B cell (primary cell): ENCODE data around the gene PCSK9. TPM values are rescaled to one million over a fixed set of nuclear protein-coding genes. Genes with fewer than 3 reads are reported as not detected.

Experiments used
- ATAC-seq: fragments of 200-7000 bp; cut with Tn5 transposase; one replicate; pipeline ENCODE4 v1.10.0; 2021; ENCODE audit warnings: low read depth, mild to moderate bottlenecking, moderate number of reproducible peaks, moderate library complexity
- CTCF ChIA-PET: fragments of 350-600 bp; sonication (Branson Sonifier 250); formaldehyde crosslinking; loops from one replicate; lab custom pipeline; 2021; ENCODE audit warnings: antibody characterized with exemption, inconsistent platforms; lab: Charles Lee
- POLR2A ChIA-PET: fragments of 350-600 bp; sonication (Branson Sonifier 250); formaldehyde crosslinking; loops from one replicate; lab custom pipeline; 2021; ENCODE audit warnings: antibody characterized with exemption; lab: Charles Lee
- DNase-seq: peaks from one replicate; pipeline ENCODE4 v3.0.0; 2013
- H2AFZ ChIP-seq: 2 replicates; pipeline ENCODE4 v1.6.1; 2012; ENCODE audit warnings: mild to moderate bottlenecking, low read depth, low read length; ENCODE audit not compliant: insufficient read depth, poor library complexity, severe bottlenecking
- H3K27ac ChIP-seq, 2 donors: 1 replicate in 1 of 2; 2 replicates in 1 of 2; pipeline ENCODE4 v1.5.1; 2012 to 2013; ENCODE audit warnings: low read length in 2 of 2, mild to moderate bottlenecking in 2 of 2, moderate library complexity in 1 of 2
- H3K27me3 ChIP-seq, 4 experiments: fragments of 200-600 bp in 1 of 4; sonication (generic) in 1 of 4; replicated peaks in 1 of 4; 1 replicate in 2 of 4; 2 replicates in 2 of 4; pipeline versions ENCODE4 v1.6.1 to v1.7.0; 2013 to 2016; ENCODE audit warnings: low read length in 3 of 4, mild to moderate bottlenecking in 2 of 4, mixed read lengths in 1 of 4, moderate library complexity in 1 of 4; ENCODE audit not compliant: insufficient read depth in 4 of 4, control insufficient read depth in 3 of 4; ENCODE audit errors: control extremely low read depth in 1 of 4
- H3K36me3 ChIP-seq, 2 experiments: replicated peaks in 1 of 2; 1 replicate in 1 of 2; 2 replicates in 1 of 2; pipeline versions ENCODE4 v1.6.1 to v1.7.1; 2013; ENCODE audit warnings: low read length in 1 of 2; ENCODE audit not compliant: insufficient read depth in 2 of 2, control insufficient read depth in 1 of 2; ENCODE audit errors: control extremely low read depth in 1 of 2, extremely low read depth in 1 of 2
- H3K4me1 ChIP-seq, 2 donors: fragments of 200-600 bp in 1 of 2; sonication (generic) in 1 of 2; 1 replicate in 1 of 2; 2 replicates in 1 of 2; pipeline versions ENCODE4 v1.5.1 to v1.6.1; 2013 to 2017; ENCODE audit warnings: low read length in 2 of 2; ENCODE audit not compliant: control insufficient read depth in 2 of 2, insufficient read depth in 2 of 2
- H3K4me2 ChIP-seq: replicated peaks from 2 replicates; pipeline ENCODE3; 2012; ENCODE audit warnings: mild to moderate bottlenecking, low read depth, low read length; ENCODE audit not compliant: poor library complexity, severe bottlenecking
- H3K4me3 ChIP-seq, 5 experiments: fragments of 200-600 bp in 1 of 5; sonication (generic) in 1 of 5; 1 replicate in 3 of 5; 2 replicates in 2 of 5; pipeline versions ENCODE4 v1.5.1 to v1.7.0; 2011 to 2016; ENCODE audit warnings: low read length in 4 of 5, mild to moderate bottlenecking in 4 of 5, low read depth in 2 of 5, control low read depth in 1 of 5, moderate library complexity in 1 of 5; ENCODE audit not compliant: insufficient read depth in 1 of 5; ENCODE audit errors: control extremely low read depth in 1 of 5, extremely low read depth in 1 of 5
- H3K79me2 ChIP-seq: fragments of 200-600 bp; sonication (generic); one replicate; pipeline ENCODE4 v1.6.0; 2016; ENCODE audit warnings: low read length; ENCODE audit not compliant: control insufficient read depth, insufficient read depth
- H3K9ac ChIP-seq: fragments of 200-600 bp; sonication (generic); 2 replicates; pipeline ENCODE4 v1.6.1; 2017; ENCODE audit warnings: mild to moderate bottlenecking, low read length, moderate library complexity
- H3K9me3 ChIP-seq, 3 donors: one replicate each; pipeline versions ENCODE4 v1.6.1 to v1.7.1; 2013; ENCODE audit warnings: low read length in 2 of 3; ENCODE audit not compliant: control insufficient read depth in 2 of 3, insufficient read depth in 1 of 3; ENCODE audit errors: control extremely low read depth in 1 of 3
- H4K20me1 ChIP-seq: 2 replicates; pipeline ENCODE4 v1.6.0; 2012; ENCODE audit warnings: mild to moderate bottlenecking, low read length; ENCODE audit not compliant: insufficient read depth, control insufficient read depth, poor library complexity, severe bottlenecking
- H3K27ac Mint-ChIP-seq: one replicate; pipeline ENCODE4 v1.8.0; 2021; ENCODE audit warnings: mixed read lengths
- H3K27me3 Mint-ChIP-seq: one replicate; pipeline ENCODE4 v1.8.0; 2021; ENCODE audit warnings: mixed read lengths
- H3K4me1 Mint-ChIP-seq: one replicate; pipeline ENCODE4 v1.8.0; 2021; ENCODE audit warnings: mixed read lengths
- H3K4me3 Mint-ChIP-seq: one replicate; pipeline ENCODE4 v1.8.0; 2021; ENCODE audit warnings: mixed read lengths
- H3K9me3 Mint-ChIP-seq: one replicate; pipeline ENCODE4 v1.8.0; 2022; ENCODE audit warnings: mixed read lengths; ENCODE audit not compliant: insufficient read depth
- EZH2 ChIP-seq: IDR thresholded peaks from 2 replicates; pipeline ENCODE4 v1.6.1; 2012; ENCODE audit warnings: borderline replicate concordance, low read depth, mild to moderate bottlenecking, moderate library complexity, low read length; ENCODE audit not compliant: insufficient read depth, poor library complexity, severe bottlenecking
- WGBS: methylation state at CpG from one replicate; pipeline ENCODE4 v1.1.5; 2013; ENCODE audit warnings: missing lambda C conversion rate; ENCODE audit not compliant: insufficient coverage; 5-methylcytosine and 5-hydroxymethylcytosine counted together
- intact Hi-C: fragments of 100-400 bp; cut with micrococcal nuclease; formaldehyde crosslinking; loops from one replicate; pipeline ENCODE4 v1.10.0; 2022
- polyA plus RNA-seq: library from polyadenylated mRNA; depleted of rRNA; stranded (reverse); fragments of >200 nt; gene quantifications from 2 replicates; pipeline ENCODE4 v1.2.3, GENCODE V29; 2012
- total RNA-seq, 2 donors: library from RNA; stranded (reverse); fragments of 120-200 nt in 1 of 2; gene quantifications; 1 replicate in 1 of 2; 2 replicates in 1 of 2; pipeline versions ENCODE4 v1.2.3 to v1.2.4, GENCODE V29; 2013 to 2022
- TF ChIP-seq, protein P1 (sequence below): fragments of 200-600 bp; IDR thresholded peaks from one replicate; pipeline ENCODE4 v1.8.0; 2022; ENCODE audit warnings: antibody characterized with exemption, mild to moderate bottlenecking

Gene PCSK9
- total and polyA plus RNA-seq, 2 donors (not counting 1 experiment from before 2014, with no cell fraction given) = not detected

DNA sequence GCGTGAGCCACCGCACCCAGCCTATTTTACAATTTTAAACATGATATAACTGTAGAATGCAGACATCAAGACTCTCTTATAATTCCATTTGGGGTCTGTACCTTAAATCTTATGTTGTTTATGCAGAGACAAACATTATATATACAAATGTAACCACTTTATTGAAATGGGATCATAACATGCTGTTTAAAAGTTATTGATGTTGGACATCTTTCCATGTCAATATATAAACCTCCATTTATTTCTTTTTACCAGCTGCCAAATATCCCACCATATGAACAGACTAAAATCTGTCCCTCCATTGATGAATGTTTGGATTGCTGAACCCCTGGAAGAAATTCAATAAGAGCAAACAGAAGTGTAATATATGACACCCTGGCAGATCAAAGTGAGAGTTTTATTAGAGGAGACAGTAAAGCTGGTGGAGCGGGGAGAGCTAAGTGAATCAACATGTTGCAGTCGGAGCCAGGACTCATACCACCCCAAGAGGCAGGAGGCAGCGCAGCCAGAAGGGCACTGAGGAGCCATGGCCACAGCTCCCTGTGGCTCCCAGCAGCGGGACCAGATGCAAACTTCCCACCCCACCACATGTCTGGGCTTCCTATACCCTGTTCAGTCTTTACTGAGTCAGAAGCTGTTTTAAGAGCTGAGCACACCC lies 4.7 kb upstream of the PCSK9 start:
- Histone ChIP-seq H3K79me2 (no peaks in the 10 kb centered on the region), H3K4me2 (no peak overlapping the region), H4K20me1 (no peaks in the 10 kb centered on the region), H3K27ac (no peak overlapping the region), H3K4me3 (no peak overlapping the region), H3K36me3 (no peaks in the 10 kb centered on the region), H2AFZ (no peak overlapping the region), H3K9ac (no peak overlapping the region), H3K9me3 (peaks cover 0 to 5% (median 0%) of the 10 kb centered on the region in 3 donors), H3K27me3 (peaks cover 0 to 22% (median 7%) of the 10 kb centered on the region in 4 experiments), H3K4me1 (no peaks in the 10 kb centered on the region)
- Mint-ChIP-seq H3K27ac (no peak overlapping the region), H3K4me3 (no peak overlapping the region), H3K4me1 (no peaks in the 10 kb centered on the region), H3K27me3 (peaks cover 57% of the 10 kb centered on the region), H3K9me3 (no peaks in the 10 kb centered on the region)
- intact Hi-C loops = no loop called here
- 97% methylated on average over 6 of the region's 6 CpGs for WGBS
- ChIA-PET POLR2A (no interaction called here), CTCF (interaction anchor here (1.4 kb wide), 1 partner anchor 13 kb away, joined by 3 read pairs; no protein-coding TSS in a partner anchor)
- ATAC-seq (no peak), DNase-seq (no peak)
- TF ChIP-seq, protein P1, sequence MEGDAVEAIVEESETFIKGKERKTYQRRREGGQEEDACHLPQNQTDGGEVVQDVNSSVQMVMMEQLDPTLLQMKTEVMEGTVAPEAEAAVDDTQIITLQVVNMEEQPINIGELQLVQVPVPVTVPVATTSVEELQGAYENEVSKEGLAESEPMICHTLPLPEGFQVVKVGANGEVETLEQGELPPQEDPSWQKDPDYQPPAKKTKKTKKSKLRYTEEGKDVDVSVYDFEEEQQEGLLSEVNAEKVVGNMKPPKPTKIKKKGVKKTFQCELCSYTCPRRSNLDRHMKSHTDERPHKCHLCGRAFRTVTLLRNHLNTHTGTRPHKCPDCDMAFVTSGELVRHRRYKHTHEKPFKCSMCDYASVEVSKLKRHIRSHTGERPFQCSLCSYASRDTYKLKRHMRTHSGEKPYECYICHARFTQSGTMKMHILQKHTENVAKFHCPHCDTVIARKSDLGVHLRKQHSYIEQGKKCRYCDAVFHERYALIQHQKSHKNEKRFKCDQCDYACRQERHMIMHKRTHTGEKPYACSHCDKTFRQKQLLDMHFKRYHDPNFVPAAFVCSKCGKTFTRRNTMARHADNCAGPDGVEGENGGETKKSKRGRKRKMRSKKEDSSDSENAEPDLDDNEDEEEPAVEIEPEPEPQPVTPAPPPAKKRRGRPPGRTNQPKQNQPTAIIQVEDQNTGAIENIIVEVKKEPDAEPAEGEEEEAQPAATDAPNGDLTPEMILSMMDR = no peak
- TF ChIP-seq EZH2 = no peak

DNA sequence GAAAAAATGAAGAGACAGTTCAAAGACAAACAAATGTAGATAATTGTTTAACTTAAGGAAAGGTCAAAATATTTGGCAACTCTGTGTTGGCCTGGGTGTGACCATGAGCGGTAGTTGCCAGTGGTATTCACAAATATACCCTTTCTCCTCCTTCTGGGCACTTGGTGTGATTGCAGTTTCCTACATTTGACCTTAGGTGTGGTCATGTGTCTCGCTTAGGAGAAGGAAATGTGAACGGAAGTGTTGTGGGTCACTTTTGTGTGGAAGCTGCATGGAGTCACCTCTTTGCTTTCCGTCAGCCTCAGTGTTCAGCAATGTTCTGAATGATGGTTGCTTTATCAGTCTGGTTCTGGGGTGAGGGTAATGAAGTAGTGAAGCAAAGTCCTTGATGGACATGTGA lies 3.4 kb upstream of the PCSK9 start:
- intact Hi-C loops = no loop called here
- Mint-ChIP-seq H3K9me3 (no peaks in the 10 kb centered on the region), H3K27me3 (peaks cover 54% of the 10 kb centered on the region), H3K4me3 (no peak overlapping the region), H3K27ac (no peak overlapping the region), H3K4me1 (no peaks in the 10 kb centered on the region)
- H3K27ac ChIP-seq = no peak overlapping the region
- no peaks in the 10 kb centered on the region for H3K36me3 ChIP-seq
- no peaks in the 10 kb centered on the region for H4K20me1 ChIP-seq
- H3K79me2 ChIP-seq = no peaks in the 10 kb centered on the region
- peaks cover 0 to 5% (median 0%) of the 10 kb centered on the region in 3 donors for H3K9me3 ChIP-seq
- no peaks in the 10 kb centered on the region for H3K4me1 ChIP-seq
- H3K4me3 ChIP-seq = no peak overlapping the region
- no peak overlapping the region for H3K9ac ChIP-seq
- TF ChIP-seq, protein P1 = no peak
- no peak for TF ChIP-seq EZH2
- POLR2A ChIA-PET = no interaction called here
- CTCF ChIA-PET = no interaction called here
- DNase-seq (no peak), ATAC-seq (no peak)
- 51% methylated on average over 2 of the region's 4 CpGs for WGBS
- H3K4me2 ChIP-seq = no peak overlapping the region
- peaks cover 0 to 31% (median 7%) of the 10 kb centered on the region in 4 experiments for H3K27me3 ChIP-seq
- H2AFZ ChIP-seq = no peak overlapping the region
